ENCODE results near the gene TNS3.

The TNS3 gene

DNA sequence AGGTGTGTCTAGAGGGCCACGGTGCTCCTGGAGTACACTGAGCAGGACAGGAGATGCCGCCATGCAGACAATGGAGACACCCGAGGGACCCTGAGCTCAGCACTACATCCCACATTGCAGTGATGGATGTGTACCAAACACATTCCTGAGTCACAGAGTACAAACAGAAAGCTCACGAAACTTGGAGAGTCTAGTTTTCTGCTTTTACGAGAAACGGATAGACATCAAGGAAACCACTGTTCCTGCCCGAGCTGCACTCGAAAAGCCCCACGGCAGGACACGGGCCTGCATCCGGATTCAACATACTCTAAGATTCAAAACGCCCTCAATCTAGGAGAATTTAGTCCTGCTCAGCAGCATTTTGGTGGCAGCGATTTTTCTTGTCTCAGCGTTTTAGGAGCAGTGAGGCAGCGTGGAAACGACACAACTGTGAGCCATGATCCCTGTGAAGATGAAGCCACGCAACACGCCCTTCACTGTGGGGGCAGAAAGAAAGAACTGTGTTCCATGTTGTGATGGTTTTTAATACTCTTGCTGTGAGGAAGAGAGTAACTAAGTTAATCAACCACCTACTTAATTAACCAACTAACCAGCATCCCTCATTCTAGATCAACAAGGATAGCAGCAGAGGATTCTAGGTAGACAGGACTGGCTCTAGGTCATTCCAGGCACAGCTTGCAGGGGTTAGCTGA lies 3.2 kb downstream of the TNS3 start:
- Histone ChIP-seq H4K91ac (ENCODE audit: low read length) (peak overlapping the region; percentile 93), H3K36me3 (ENCODE audit: control insufficient read depth in 1 of 2, insufficient read depth in 2 of 2, low read depth in 1 of 2, low read length in 2 of 2) (peaks cover 0 to 18% of the 10 kb centered on the region in 2 experiments), H3K14ac (ENCODE audit: low read length in 2 of 2) (peak overlapping the region in 1 of 2 experiments; percentile 78), H2BK12ac (ENCODE audit: low read length in 2 of 2) (peak overlapping the region; percentile 69 to 82), H3K9me3 (ENCODE audit: control insufficient read depth, low read length) (no peaks in the 10 kb centered on the region), H3K4me2 (ENCODE audit: low read length, poor library complexity, severe bottlenecking) (no peak overlapping the region), H2BK15ac (ENCODE audit: low read depth, poor library complexity, severe bottlenecking) (no peak overlapping the region), H3K27me3 (ENCODE audit: control insufficient read depth in 1 of 2, insufficient read depth in 1 of 2, low read length in 2 of 2) (peaks cover 0 to 38% of the 10 kb centered on the region in 2 experiments), H2AFZ (ENCODE audit: low read depth, low read length) (no peak overlapping the region), H3K79me1 (replicated peaks; ENCODE audit: low read length, poor library complexity, severe bottlenecking) (peaks cover 14% of the 10 kb centered on the region), H2BK120ac (ENCODE audit: low read depth, low read length) (peak overlapping the region; percentile 85), H2BK5ac (ENCODE audit: low read depth, low read length, poor library complexity, severe bottlenecking) (no peak overlapping the region), H2AK5ac (ENCODE audit: low read length, severe bottlenecking) (peak overlapping the region; percentile 83), H3K9ac (ENCODE audit: low read length) (peak overlapping the region; percentile 60), H4K8ac (ENCODE audit: low read length) (peak overlapping the region; percentile 88), H3K18ac (ENCODE audit: low read depth in 1 of 2, low read length in 2 of 2) (peak overlapping the region; percentile 58 to 83), H3K4me3 (ENCODE audit: insufficient read depth in 1 of 2, low read depth in 1 of 2, low read length in 2 of 2) (peak overlapping the region in 1 of 2 experiments; percentile 35), H3K4me1 (ENCODE audit: control insufficient read depth, insufficient read depth, low read depth, low read length) (peaks cover 36% of the 10 kb centered on the region), H3K4ac (ENCODE audit: low read depth in 1 of 2, low read length in 2 of 2) (peak overlapping the region; percentile 78 to 87), H3K23ac (ENCODE audit: low read length in 2 of 2) (no peak overlapping the region), H3K27ac (ENCODE audit: low read length, poor library complexity, severe bottlenecking) (no peak overlapping the region)
- peak; percentile 90 for DNase-seq
- 37% methylated on average over 16 of the region's 18 CpGs for WGBS

DNA sequence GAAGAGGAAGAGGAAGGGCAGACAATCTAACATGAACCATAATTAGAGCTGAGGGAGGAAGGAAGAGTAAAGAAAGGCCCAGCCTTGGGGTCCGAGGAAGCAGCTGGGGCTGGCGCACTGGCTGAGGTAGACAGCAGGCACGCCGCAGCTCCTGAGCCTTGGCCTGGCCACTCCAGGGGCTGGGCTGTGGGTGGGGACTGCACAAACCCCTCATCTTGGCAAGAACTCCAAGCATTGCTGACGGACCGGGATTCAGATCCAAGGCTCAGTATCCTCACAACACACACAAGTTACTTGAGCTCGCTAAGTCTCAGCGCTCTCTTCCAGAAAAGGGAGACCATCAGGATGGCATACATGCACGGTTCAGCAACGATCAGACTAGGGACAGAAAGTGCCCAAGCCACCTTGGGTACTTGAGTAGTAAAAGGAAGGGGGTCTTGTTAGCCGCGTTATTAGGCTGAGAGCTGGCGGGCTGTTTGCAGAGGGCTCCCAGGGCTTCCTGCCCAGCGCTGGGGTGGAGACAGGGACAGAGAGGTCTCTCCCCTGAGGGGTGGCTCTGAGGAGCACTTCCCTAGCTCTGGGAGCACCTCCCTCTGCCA lies 4.5 kb downstream of the TNS3 start:
- peak overlapping the region; percentile 89 for H4K91ac ChIP-seq (ENCODE audit: low read length)
- no peak overlapping the region for H2AFZ ChIP-seq (ENCODE audit: low read depth, low read length)
- H3K36me3 ChIP-seq (ENCODE audit: control insufficient read depth in 1 of 2, insufficient read depth in 2 of 2, low read depth in 1 of 2, low read length in 2 of 2) = peaks cover 0 to 18% of the 10 kb centered on the region in 2 experiments
- H3K14ac ChIP-seq (ENCODE audit: low read length in 2 of 2) = peak overlapping the region in 1 of 2 experiments; percentile 6
- peak overlapping the region; percentile 75 to 94 for H3K18ac ChIP-seq (ENCODE audit: low read depth in 1 of 2, low read length in 2 of 2)
- H2BK12ac ChIP-seq (ENCODE audit: low read length in 2 of 2) = peak overlapping the region; percentile 35 to 40
- H3K9me3 ChIP-seq (ENCODE audit: control insufficient read depth, low read length) = no peaks in the 10 kb centered on the region
- H2BK15ac ChIP-seq (ENCODE audit: low read depth, poor library complexity, severe bottlenecking) = no peak overlapping the region
- 92% methylated on average over 14 of the region's 14 CpGs for WGBS
- no peak overlapping the region for H3K27ac ChIP-seq (ENCODE audit: low read length, poor library complexity, severe bottlenecking)
- H2BK120ac ChIP-seq (ENCODE audit: low read depth, low read length) = peak overlapping the region; percentile 88
- no peak overlapping the region for H3K4me2 ChIP-seq (ENCODE audit: low read length, poor library complexity, severe bottlenecking)
- peak overlapping the region; percentile 65 for H3K9ac ChIP-seq (ENCODE audit: low read length)
- no peak for DNase-seq
- H2BK5ac ChIP-seq (ENCODE audit: low read depth, low read length, poor library complexity, severe bottlenecking) = no peak overlapping the region
- H3K79me1 ChIP-seq (replicated peaks; ENCODE audit: low read length, poor library complexity, severe bottlenecking) = peaks cover 14% of the 10 kb centered on the region
- no peak overlapping the region for H3K4me3 ChIP-seq (ENCODE audit: insufficient read depth in 1 of 2, low read depth in 1 of 2, low read length in 2 of 2)
- H3K4me1 ChIP-seq (ENCODE audit: control insufficient read depth, insufficient read depth, low read depth, low read length) = peaks cover 39% of the 10 kb centered on the region
- H2AK5ac ChIP-seq (ENCODE audit: low read length, severe bottlenecking) = peak overlapping the region; percentile 33
- H3K4ac ChIP-seq (ENCODE audit: low read depth in 1 of 2, low read length in 2 of 2) = peak overlapping the region; percentile 7 to 84
- no peak overlapping the region for H3K23ac ChIP-seq (ENCODE audit: low read length in 2 of 2)
- H3K27me3 ChIP-seq (ENCODE audit: control insufficient read depth in 1 of 2, insufficient read depth in 1 of 2, low read length in 2 of 2) = peaks cover 0 to 25% of the 10 kb centered on the region in 2 experiments
- H4K8ac ChIP-seq (ENCODE audit: low read length) = peak overlapping the region; percentile 74

DNA sequence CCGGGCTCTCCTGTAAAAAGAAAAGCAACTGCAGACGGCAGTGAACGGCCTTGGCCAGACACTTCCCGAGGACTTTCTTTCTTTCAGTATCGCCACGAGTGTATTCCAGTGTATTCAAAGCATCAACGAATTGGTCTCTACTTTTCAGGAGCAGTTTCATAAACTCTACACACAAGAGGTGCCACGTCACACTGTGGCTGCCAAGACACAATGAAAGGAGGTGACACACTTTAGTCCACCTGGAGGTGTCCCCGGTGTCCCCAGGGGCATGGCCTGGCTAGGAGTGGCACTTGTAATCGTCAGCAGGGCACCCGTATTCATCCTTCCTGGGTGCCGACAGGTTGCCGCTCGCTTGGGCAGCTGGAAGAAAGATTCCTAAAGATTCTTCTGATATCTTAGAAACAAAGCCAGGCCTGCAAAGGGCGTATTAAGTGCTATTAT lies 5.0 kb downstream of the TNS3 start:
- Histone ChIP-seq H3K79me1 (replicated peaks; ENCODE audit: low read length, poor library complexity, severe bottlenecking) (peaks cover 14% of the 10 kb centered on the region), H3K14ac (ENCODE audit: low read length in 2 of 2) (no peak overlapping the region), H2BK120ac (ENCODE audit: low read depth, low read length) (peak overlapping the region; percentile 88), H3K23ac (ENCODE audit: low read length in 2 of 2) (no peak overlapping the region), H2AK5ac (ENCODE audit: low read length, severe bottlenecking) (peak overlapping the region; percentile 49), H2BK15ac (ENCODE audit: low read depth, poor library complexity, severe bottlenecking) (no peak overlapping the region), H4K8ac (ENCODE audit: low read length) (peak overlapping the region; percentile 78), H4K91ac (ENCODE audit: low read length) (peak overlapping the region; percentile 89), H3K4me1 (ENCODE audit: control insufficient read depth, insufficient read depth, low read depth, low read length) (peaks cover 40% of the 10 kb centered on the region), H3K27ac (ENCODE audit: low read length, poor library complexity, severe bottlenecking) (no peak overlapping the region), H3K36me3 (ENCODE audit: control insufficient read depth in 1 of 2, insufficient read depth in 2 of 2, low read depth in 1 of 2, low read length in 2 of 2) (peaks cover 0 to 18% of the 10 kb centered on the region in 2 experiments), H2BK12ac (ENCODE audit: low read length in 2 of 2) (peak overlapping the region; percentile 35 to 93), H3K9me3 (ENCODE audit: control insufficient read depth, low read length) (no peaks in the 10 kb centered on the region), H3K4me2 (ENCODE audit: low read length, poor library complexity, severe bottlenecking) (no peak overlapping the region), H3K9ac (ENCODE audit: low read length) (peak overlapping the region; percentile 65), H2BK5ac (ENCODE audit: low read depth, low read length, poor library complexity, severe bottlenecking) (no peak overlapping the region), H2AFZ (ENCODE audit: low read depth, low read length) (no peak overlapping the region), H3K18ac (ENCODE audit: low read depth in 1 of 2, low read length in 2 of 2) (peak overlapping the region; percentile 16 to 91), H3K27me3 (ENCODE audit: control insufficient read depth in 1 of 2, insufficient read depth in 1 of 2, low read length in 2 of 2) (peaks cover 0 to 20% of the 10 kb centered on the region in 2 experiments), H3K4ac (ENCODE audit: low read depth in 1 of 2, low read length in 2 of 2) (peak overlapping the region in 1 of 2 experiments; percentile 84), H3K4me3 (ENCODE audit: insufficient read depth in 1 of 2, low read depth in 1 of 2, low read length in 2 of 2) (peak overlapping the region in 1 of 2 experiments; percentile 63)
- WGBS = 85% methylated on average over 15 of the region's 15 CpGs
- peak; percentile 38 for DNase-seq

Data from mesenchymal stem cell (in vitro differentiated cells and primary cell).